DMS153 (cell line): ENCODE data around the gene AXIN1.
"Not testable (repeated sequence)": the region's sequence is repeated elsewhere in the genome, so short reads cannot be mapped to it uniquely, and the experiment has no call there.

Experiments
- DNase-seq: peaks from one replicate; lab custom pipeline; 2025; lab: John Stamatoyannopoulos, UW

The AXIN1 gene

DNA sequence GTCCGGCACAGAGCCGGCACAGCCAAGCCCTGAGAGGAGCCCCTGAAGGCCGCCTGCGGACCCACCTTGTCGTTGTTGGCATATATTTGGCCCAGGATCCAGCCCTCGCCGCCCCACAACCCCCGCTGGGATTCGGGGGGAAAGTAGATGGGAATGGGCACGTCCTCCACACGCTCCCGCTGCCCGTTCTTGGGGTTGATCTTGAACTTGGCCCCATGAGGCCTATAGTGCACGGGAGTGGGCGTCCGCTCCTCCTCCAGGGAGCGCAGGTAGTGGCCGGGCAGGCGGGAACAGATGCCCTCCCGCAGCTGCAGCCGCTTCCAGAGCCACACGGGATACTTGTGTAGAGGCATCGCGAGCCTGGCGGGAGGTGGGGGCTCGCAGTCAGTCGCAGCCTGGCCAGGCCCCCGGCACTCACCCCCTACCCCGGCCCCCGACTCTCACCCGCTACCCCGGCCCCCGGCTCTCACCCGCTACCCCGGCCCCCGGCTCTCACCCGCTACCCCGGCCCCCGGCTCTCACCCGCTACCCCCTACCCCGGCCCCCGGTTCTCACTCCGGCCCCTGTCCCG is 17.4 kb upstream of the AXIN1 start:
- DNase-seq = no peak

DNA sequence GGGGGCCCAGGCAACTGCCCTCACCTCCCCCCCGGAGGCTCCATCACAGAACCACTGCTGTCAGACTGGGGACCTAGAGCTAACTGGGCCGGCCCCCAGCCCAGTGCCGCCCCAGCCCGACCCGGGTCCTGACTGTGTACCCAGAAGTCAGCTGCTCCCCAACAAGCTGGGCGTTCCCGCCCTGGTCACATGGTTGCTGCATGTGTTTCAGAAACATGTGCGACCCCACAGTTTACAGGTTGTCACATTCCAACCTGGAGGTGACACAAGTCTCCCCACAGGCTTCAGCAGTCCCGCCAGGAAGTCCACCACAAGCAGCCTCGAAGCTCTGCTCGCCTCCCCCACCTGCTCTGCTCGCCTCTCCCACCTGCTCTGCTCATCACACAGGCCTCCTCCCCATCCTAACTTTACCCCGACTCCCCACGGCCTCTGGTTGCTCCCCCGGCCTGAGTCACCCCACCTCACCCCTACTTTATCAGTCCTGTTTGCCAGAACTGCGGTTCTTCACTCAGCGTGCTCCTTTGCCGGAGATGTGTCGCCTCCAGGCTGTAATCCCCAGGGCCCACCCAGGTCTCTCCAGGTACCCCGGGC is 16.8 kb upstream of the AXIN1 start:
- DNase-seq = no peak

GRCh38 chr16:368388-369158 is 16.1 kb upstream of the AXIN1 start:
- no peak for DNase-seq

GRCh38 chr16:367333-367903 is 14.9 kb upstream of the AXIN1 start:
- DNase-seq = no peak

DNA sequence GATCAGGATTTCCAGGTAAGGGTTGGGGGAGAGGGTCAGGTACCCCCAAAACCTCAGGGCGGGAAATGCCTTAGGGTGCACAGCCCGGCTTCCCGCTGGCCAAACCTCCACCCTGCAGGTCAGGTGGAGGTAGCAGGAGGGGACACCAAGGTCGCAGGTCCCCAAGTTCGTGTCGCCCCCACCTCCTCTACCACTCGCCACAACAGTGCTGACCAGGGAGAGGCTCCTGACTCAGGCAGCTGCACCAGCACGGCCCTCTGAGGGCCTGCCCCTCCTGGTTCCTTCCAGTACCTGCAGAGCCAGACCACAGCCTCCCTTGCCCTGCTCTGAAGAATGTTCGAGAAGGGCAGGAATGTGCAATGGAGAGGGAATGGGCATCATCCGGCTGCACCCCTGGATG is 14.0 kb upstream of the AXIN1 start:
- DNase-seq = no peak

DNA sequence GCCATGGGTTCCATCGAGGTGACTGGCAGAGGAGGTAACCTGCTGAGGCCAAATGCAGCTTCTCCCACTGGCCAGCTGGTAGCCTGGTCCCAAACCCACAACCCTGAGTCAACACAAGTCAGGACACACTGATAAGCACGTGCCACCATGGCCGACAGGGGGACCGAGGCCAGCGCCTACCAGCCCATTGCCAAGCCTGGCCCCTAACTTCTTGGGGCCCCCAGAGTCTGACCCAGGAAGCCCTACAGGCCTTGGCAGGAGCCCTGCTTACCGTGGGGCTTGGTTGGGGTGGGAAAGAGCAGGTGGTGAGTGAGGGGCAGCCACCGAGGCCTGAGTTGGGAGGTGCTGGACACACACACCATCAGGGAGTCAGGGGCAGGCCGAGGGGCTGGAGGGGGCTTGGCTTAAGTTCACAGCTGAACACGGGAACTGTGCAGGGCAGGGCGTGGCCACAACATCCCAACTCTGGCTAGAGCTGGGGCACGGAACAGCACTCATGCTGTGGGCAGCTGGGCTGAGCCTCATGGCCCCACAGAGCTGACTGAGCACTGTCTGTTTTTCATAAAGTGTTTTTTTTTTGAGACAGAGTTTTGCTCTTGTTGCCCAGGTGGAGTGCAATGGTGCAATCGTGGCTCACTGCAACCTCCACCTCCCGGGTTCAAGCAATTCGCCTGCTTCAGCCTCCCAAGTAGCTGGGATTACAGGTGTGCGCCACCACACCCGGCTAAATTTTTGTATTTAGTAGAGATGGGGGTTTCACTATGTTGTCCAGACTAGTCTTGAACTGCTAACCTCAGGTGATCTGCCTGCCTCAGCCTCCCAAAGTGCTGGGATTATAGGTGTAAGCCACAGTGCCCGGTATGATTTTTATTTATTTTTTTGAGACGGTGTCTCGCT is 12.3 kb upstream of the AXIN1 start:
- DNase-seq = no peak

- DNase-seq = no peak
These were observed 11.4 kb upstream of the AXIN1 start for GRCh38 chr16:363766-364490.

- no peak for DNase-seq
These were observed 10.7 kb upstream of the AXIN1 start for GRCh38 chr16:363110-363765.

DNA sequence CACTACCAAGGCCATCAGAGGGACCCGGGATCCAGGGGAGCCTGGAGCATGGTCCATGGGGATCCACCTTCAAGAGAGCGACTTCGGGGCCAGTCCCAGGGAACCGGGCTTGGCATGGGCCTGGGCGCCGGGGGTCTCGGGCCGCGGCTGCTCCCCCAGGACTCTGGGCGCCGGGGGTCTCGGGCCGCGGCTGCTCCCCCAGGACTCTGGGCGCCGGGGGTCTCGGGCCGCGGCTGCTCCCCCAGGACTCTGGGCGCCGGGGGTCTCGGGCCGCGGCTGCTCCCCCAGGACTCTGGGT is 10.1 kb upstream of the AXIN1 start:
- DNase-seq = not testable (repeated sequence)

- peak; percentile 76 for DNase-seq
These were observed 9.6 kb upstream of the AXIN1 start for GRCh38 chr16:361872-362701.

- DNase-seq = no peak
These were observed 8.9 kb upstream of the AXIN1 start for GRCh38 chr16:361341-361871.

DNA sequence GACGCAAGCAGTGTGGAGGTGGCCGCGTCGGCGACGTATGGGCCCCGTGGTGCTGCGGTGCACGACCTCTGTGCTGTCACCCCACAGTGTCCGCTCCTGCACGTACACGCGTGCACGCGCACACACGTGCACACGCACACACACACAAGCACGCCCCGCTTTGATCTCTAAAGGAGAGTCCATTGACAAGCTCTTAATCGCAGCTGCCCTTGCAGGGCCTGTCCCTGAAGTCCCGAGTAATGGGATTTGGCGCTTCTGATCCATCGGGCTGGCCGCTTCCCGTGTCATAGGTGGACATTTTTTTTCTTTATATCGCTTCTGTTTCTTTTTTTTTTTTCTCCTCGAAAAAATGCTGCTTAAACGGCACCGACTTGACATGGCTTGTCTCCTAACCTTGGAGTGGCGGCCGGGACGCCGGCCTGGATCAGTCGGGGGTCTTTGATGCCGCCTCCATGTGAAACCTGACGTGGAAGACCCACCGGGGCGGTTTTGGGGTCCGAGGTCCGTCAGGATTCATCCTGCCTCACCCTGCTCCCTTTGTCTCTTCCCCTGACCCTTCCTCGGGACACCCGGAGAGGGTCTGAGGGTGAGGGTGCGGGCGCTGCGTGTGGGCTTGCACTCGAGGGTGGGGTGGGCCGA is 8.3 kb upstream of the AXIN1 start:
- DNase-seq = no peak

- DNase-seq = no peak
These were observed 7.6 kb upstream of the AXIN1 start for GRCh38 chr16:359871-360697.

DNA sequence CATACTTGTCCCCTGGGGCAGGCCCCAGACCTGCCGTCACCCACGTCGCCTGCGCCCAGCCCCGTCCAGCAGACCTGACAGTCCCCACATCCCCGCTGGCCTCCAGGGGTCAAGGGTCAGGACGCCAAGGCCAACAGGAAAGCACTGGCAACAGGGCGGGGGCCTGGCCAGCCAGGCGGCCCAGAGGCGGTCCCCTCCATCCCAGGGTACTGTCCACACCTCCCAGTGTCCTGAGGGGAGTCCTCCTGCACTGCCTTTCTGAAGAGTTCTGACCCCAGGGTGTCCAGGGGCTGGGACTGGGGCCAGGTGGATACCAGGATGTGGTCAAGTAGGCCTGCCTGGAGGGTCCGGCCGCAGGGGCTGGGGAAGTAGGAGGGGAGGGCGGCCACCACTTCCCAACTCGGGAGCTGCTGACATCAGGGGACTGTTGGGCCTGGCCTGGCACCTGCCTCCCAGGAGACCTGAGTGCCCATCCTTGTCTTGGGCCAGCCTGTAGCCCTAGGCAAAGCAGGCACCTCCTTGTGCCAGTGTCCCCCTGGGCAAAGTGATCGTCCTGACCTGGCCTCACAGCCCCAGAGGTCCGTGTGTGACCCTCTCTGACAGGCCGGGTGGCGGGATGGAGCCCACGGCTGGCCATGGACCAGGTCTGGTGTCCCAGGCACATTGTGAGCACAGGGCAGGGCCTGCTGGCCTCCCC is 6.7 kb upstream of the AXIN1 start:
- no peak for DNase-seq

- no peak for DNase-seq
These were observed 4.2 kb upstream of the AXIN1 start for GRCh38 chr16:356741-357140.

DNA sequence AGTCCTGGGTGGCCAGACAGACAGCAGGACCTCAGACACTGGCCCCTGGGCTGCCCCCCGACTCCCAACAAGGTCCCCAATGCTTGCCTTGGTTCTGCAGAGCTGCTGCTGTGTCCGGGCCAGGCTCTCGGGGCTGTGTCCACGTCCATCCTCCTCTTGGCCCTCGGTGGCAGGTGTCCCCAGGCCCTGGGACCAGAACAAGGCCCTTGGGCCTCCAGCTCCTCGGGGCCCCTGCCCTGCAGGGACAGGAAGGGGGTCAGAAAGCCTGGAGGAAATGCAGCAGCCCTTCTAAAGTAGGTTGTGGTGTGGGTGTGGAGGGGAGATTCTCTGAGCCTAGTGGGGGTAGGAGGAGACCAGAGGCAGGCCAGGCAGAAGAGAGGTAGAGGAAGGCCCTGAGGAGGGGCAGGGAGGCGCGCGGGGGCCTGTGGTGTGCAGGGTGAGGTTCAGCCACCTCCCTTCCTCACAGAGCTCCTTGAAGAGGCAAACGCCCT is 2.5 kb upstream of the AXIN1 start:
- no peak for DNase-seq

DNA sequence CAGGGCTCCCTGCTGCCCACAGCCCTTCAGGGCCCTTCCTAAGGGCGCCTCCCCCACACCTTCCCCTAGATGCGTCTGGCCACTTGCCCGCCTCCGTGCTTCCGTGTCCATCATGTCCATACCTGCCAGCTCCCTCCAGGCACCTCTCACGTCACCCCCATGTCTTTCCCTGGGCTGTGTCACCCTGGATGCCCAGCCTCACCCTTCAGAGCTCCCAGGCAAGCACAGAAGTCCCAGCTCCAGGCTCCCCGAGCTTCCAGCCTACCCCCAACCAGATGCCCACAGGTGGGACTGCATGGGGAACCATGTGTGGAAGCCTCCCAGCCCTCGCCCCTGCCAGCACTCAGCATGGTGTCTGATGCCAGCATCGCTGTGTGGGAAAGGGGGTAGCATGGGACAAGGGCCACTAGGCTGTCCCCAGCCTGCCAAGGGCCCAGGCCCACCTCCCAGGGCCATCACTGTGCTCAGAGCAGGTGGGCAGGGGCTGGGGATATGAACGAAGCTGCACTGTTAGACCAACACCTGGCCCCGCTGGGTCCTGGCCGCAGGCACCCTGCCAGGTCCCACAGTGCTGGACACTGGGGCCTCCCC is 1.9 kb upstream of the AXIN1 start:
- no peak for DNase-seq
